Loucy (cell line): Measurements from ENCODE around the gene IFT43.

Source experiments
- H2AFZ ChIP-seq: fragments of 200-600 bp; sonication (generic); 2 replicates; pipeline ENCODE4 v1.6.0; 2016; ENCODE audit warnings: antibody characterized with exemption, mild to moderate bottlenecking, low read length, moderate library complexity
- H3F3A ChIP-seq: fragments of 200-600 bp; 2 replicates; pipeline ENCODE4 v1.6.0; 2016; ENCODE audit warnings: antibody characterized with exemption, low read depth, mild to moderate bottlenecking
- H3K27me3 ChIP-seq: fragments of 200-600 bp; sonication (generic); 2 replicates; pipeline ENCODE4 v1.6.1; 2014; ENCODE audit warnings: low read length, mild to moderate bottlenecking; ENCODE audit not compliant: insufficient read depth, poor library complexity, severe bottlenecking
- H3K36me3 ChIP-seq: fragments of 200-600 bp; sonication (generic); 2 replicates; pipeline ENCODE4 v1.6.1; 2016; ENCODE audit warnings: low read length; ENCODE audit not compliant: insufficient read depth
- H3K4me1 ChIP-seq: fragments of 200-600 bp; sonication (generic); 2 replicates; pipeline ENCODE4 v1.5.1; 2014; ENCODE audit warnings: low read length, mild to moderate bottlenecking; ENCODE audit not compliant: insufficient read depth, poor library complexity, severe bottlenecking
- H3K4me2 ChIP-seq: fragments of 200-600 bp; sonication (generic); 2 replicates; pipeline ENCODE4 v1.6.0; 2014; ENCODE audit warnings: antibody characterized with exemption, low read length, low read depth, mild to moderate bottlenecking; ENCODE audit not compliant: poor library complexity, severe bottlenecking
- H3K4me3 ChIP-seq: fragments of 200-600 bp; sonication (generic); 2 replicates; pipeline ENCODE4 v1.5.1; 2014; ENCODE audit warnings: low read length, mild to moderate bottlenecking, mixed read lengths; ENCODE audit not compliant: poor library complexity, severe bottlenecking
- H3K79me2 ChIP-seq: fragments of 200-600 bp; sonication (generic); 2 replicates; pipeline ENCODE4 v1.6.1; 2014; ENCODE audit warnings: low read length; ENCODE audit not compliant: insufficient read depth
- H3K9ac ChIP-seq: fragments of 200-600 bp; sonication (generic); 2 replicates; pipeline ENCODE4 v1.6.0; 2014; ENCODE audit warnings: mild to moderate bottlenecking, low read depth, low read length, moderate library complexity; ENCODE audit not compliant: poor library complexity, severe bottlenecking
- H3K9me2 ChIP-seq: fragments of 200-600 bp; sonication (generic); replicated peaks from 2 replicates; pipeline ENCODE4 v1.6.1; 2016; ENCODE audit warnings: low read depth, low read length, mixed read lengths
- H3K9me3 ChIP-seq: fragments of 200-600 bp; sonication (generic); 2 replicates; pipeline ENCODE4 v1.6.1; 2014; ENCODE audit warnings: mild to moderate bottlenecking, antibody characterized with exemption, low read length, low read depth; ENCODE audit not compliant: insufficient read depth
- H4K20me1 ChIP-seq: fragments of 200-600 bp; sonication (generic); 2 replicates; pipeline ENCODE4 v1.6.0; 2014; ENCODE audit warnings: antibody characterized with exemption, low read length, mild to moderate bottlenecking; ENCODE audit not compliant: insufficient read depth, poor library complexity, severe bottlenecking
- EZH2phosphoT487 ChIP-seq: fragments of 200-600 bp; IDR thresholded peaks from 2 replicates; pipeline ENCODE4 v1.6.1; 2018; ENCODE audit warnings: antibody characterized with exemption, mild to moderate bottlenecking, moderate library complexity, borderline replicate concordance
- TF ChIP-seq, protein P1 (sequence below): fragments of 200-600 bp; sonication (generic); conservative IDR thresholded peaks from 2 replicates; pipeline ENCODE4 v1.5.1; 2014; ENCODE audit warnings: mild to moderate bottlenecking, antibody characterized with exemption, low read length

The IFT43 gene

DNA sequence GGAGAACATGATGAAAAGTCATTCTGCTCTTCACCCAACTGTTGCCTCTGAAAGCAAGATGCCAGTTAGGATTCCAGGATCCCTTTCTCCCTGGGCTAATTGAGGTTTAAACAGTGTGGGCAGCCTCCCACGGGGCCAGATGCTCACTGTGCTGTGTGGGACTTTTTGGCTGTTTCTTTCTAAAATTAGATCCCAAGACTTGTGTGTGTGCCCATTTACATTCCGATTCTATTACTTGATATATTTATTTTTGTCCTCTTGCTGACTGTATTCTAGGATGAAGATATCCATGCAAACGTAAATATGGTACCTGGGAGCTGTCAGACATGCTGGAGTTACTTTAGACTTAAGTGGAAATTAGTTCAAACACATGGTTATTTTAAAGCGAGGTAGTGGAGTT, 6.2 kb downstream of the IFT43 start:
- no peaks in the 10 kb centered on the region for H4K20me1 ChIP-seq
- no peak overlapping the region for H2AFZ ChIP-seq
- H3K4me2 ChIP-seq, result no peak overlapping the region
- no peaks in the 10 kb centered on the region for H3K9me2 ChIP-seq
- H3K9ac ChIP-seq, result no peak overlapping the region
- H3K79me2 ChIP-seq, result no peaks in the 10 kb centered on the region
- no peaks in the 10 kb centered on the region for H3K27me3 ChIP-seq
- H3K4me1 ChIP-seq, result peaks cover 8% of the 10 kb centered on the region
- H3F3A ChIP-seq, result no peaks in the 10 kb centered on the region
- H3K9me3 ChIP-seq, result no peaks in the 10 kb centered on the region
- TF ChIP-seq EZH2phosphoT487, result no peak
- H3K36me3 ChIP-seq, result no peaks in the 10 kb centered on the region
- H3K4me3 ChIP-seq, result no peak overlapping the region

DNA sequence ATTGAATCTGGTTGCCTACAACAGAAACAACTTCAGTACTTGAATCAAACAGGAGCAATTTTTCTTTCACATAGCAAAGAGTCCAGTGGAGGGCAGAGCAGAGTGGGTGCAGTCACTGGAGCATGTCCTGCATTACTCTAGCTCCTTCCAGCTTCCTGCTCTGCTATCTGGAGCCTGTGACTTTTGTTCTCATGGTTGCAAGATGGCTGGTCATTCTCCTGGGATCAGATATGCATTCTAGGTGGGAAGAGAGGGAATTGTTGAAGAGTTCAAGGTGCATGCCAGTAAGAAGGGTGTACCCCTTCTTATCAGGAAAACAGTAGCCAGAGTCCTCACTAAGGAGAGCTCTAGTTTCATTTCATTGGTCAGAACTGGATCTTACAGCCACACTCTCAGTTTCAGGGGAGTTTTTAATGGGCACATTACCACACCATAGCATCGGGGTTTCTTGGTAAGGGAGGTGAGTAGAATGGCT, 8.0 kb downstream of the IFT43 start:
- Histone ChIP-seq H3F3A (no peaks in the 10 kb centered on the region), H3K9ac (no peak overlapping the region), H3K79me2 (no peaks in the 10 kb centered on the region), H3K4me3 (no peak overlapping the region), H3K9me2 (no peaks in the 10 kb centered on the region), H3K4me1 (peaks cover 8% of the 10 kb centered on the region), H3K9me3 (no peaks in the 10 kb centered on the region), H3K4me2 (peak overlapping the region; percentile 44), H3K36me3 (no peaks in the 10 kb centered on the region), H3K27me3 (no peaks in the 10 kb centered on the region), H4K20me1 (no peaks in the 10 kb centered on the region), H2AFZ (peak overlapping the region; percentile 74)
- TF ChIP-seq EZH2phosphoT487, result no peak
- TF ChIP-seq, protein P1, sequence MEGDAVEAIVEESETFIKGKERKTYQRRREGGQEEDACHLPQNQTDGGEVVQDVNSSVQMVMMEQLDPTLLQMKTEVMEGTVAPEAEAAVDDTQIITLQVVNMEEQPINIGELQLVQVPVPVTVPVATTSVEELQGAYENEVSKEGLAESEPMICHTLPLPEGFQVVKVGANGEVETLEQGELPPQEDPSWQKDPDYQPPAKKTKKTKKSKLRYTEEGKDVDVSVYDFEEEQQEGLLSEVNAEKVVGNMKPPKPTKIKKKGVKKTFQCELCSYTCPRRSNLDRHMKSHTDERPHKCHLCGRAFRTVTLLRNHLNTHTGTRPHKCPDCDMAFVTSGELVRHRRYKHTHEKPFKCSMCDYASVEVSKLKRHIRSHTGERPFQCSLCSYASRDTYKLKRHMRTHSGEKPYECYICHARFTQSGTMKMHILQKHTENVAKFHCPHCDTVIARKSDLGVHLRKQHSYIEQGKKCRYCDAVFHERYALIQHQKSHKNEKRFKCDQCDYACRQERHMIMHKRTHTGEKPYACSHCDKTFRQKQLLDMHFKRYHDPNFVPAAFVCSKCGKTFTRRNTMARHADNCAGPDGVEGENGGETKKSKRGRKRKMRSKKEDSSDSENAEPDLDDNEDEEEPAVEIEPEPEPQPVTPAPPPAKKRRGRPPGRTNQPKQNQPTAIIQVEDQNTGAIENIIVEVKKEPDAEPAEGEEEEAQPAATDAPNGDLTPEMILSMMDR, result peak; percentile 37

DNA sequence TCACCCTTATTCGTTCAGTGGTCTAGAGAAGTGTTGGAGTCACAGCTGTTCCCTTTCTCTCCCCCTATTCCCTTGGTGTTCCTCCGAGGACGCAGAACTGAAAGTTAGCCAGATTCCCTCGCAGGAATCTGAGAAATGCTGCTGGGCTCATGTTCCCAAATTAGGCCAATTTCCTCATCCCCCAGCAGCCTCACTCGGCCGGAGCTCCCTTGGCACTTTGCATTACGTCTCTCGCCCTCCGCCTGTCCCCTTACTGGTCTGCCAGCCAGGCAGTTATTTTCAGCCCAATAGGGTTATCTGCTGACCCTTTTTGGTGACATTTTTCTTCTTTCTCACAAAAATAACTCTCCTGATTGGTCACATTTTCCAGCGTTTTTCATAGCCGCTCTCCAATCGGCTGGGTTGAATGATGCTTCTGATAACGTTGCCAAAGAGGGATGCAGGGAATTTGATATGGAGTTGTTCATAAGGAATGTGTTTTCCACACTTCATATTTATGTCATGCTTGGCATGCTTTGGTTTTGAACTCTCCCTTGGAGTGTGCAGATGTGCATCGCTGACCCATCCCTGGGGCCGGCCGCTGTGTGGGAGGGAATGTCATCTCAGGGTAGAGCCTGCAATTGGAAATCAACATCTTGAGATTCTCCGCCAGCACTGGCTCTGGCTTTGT, 9.9 kb downstream of the IFT43 start:
- Histone ChIP-seq H3K4me3 (no peak overlapping the region), H3K9ac (no peak overlapping the region), H3K27me3 (no peaks in the 10 kb centered on the region)

More for the DNA sequence above, 9.9 kb downstream of the IFT43 start:
- no peaks in the 10 kb centered on the region for H3K9me2 ChIP-seq
- no peaks in the 10 kb centered on the region for H3K9me3 ChIP-seq
- H3F3A ChIP-seq, result no peaks in the 10 kb centered on the region
- H3K4me1 ChIP-seq, result peaks cover 8% of the 10 kb centered on the region
- no peaks in the 10 kb centered on the region for H4K20me1 ChIP-seq
- H3K36me3 ChIP-seq, result no peaks in the 10 kb centered on the region
- no peak overlapping the region for H3K4me2 ChIP-seq
- H3K79me2 ChIP-seq, result no peaks in the 10 kb centered on the region
- TF ChIP-seq, protein P1, result no peak
- no peak for TF ChIP-seq EZH2phosphoT487
- H2AFZ ChIP-seq, result no peak overlapping the region
